Activated naive CD8-positive, alpha-beta T cell treated with anti-CD3 and anti-CD28 coated beads, Interleukin-2, amount 10 ng/mL, durations not matched to agents 7 days and 5 days (primary cell): ENCODE results near the gene ERG. TPM values are rescaled to one million over a fixed set of nuclear protein-coding genes. Genes with fewer than 3 reads are reported as not detected.

ENCODE experiments used
- ATAC-seq: fragments of 150-1000 bp; cut with Tn5 transposase; one replicate; pipeline ENCODE4 v1.10.0; 2021; ENCODE audit warnings: low read depth, moderate library complexity
- POLR2A ChIA-PET: fragments of 350-600 bp; sonication (Branson Sonifier 250); formaldehyde crosslinking; loops from one replicate; lab custom pipeline; 2021; ENCODE audit warnings: antibody characterized with exemption; lab: Charles Lee
- DNase-seq: peaks from one replicate; pipeline ENCODE4 v3.0.0; 2021
- H3K27ac Mint-ChIP-seq: one replicate; pipeline ENCODE4 v1.8.0; 2022; ENCODE audit warnings: mild to moderate bottlenecking, mixed read lengths
- H3K27me3 Mint-ChIP-seq: one replicate; pipeline ENCODE4 v1.8.0; 2022; ENCODE audit warnings: mild to moderate bottlenecking, moderate library complexity, mixed read lengths
- H3K36me3 Mint-ChIP-seq: one replicate; pipeline ENCODE4 v1.8.0; 2021; ENCODE audit warnings: mild to moderate bottlenecking, mixed read lengths
- H3K4me1 Mint-ChIP-seq: one replicate; pipeline ENCODE4 v1.8.0; 2021; ENCODE audit warnings: mixed read lengths
- H3K4me3 Mint-ChIP-seq: one replicate; pipeline ENCODE4 v1.8.0; 2022; ENCODE audit warnings: mild to moderate bottlenecking, moderate library complexity, mixed read lengths
- H3K9me3 Mint-ChIP-seq: one replicate; pipeline ENCODE4 v1.8.0; 2021; ENCODE audit warnings: mixed read lengths
- total RNA-seq, 2 experiments: library from RNA; stranded (reverse); gene quantifications; one replicate each; pipeline ENCODE4 v1.2.3, GENCODE V29; 2021

The ERG gene
- total RNA-seq, 2 experiments from 2014 or later, result not detected

GRCh38 chr21:38358666-38359065 is 139.6 kb downstream of the ERG start:
- Mint-ChIP-seq H3K36me3 (no peaks in the 10 kb centered on the region), H3K4me3 (no peak overlapping the region), H3K27ac (no peak overlapping the region), H3K9me3 (no peaks in the 10 kb centered on the region), H3K4me1 (no peaks in the 10 kb centered on the region), H3K27me3 (peaks cover 6% of the 10 kb centered on the region)
- DNase-seq, result no peak
- no peak for ATAC-seq
- POLR2A ChIA-PET, result no interaction called here

GRCh38 chr21:38358098-38358497 is 140.2 kb downstream of the ERG start:
- Mint-ChIP-seq H3K27me3 (peaks cover 6% of the 10 kb centered on the region), H3K36me3 (no peaks in the 10 kb centered on the region), H3K4me3 (no peak overlapping the region), H3K27ac (no peak overlapping the region), H3K4me1 (no peaks in the 10 kb centered on the region), H3K9me3 (no peaks in the 10 kb centered on the region)
- ATAC-seq, result no peak
- POLR2A ChIA-PET, result no interaction called here
- no peak for DNase-seq

- no peak overlapping the region for H3K4me3 Mint-ChIP-seq
- no peaks in the 10 kb centered on the region for H3K4me1 Mint-ChIP-seq
- H3K36me3 Mint-ChIP-seq, result no peaks in the 10 kb centered on the region
- H3K27me3 Mint-ChIP-seq, result peaks cover 6% of the 10 kb centered on the region
- H3K9me3 Mint-ChIP-seq, result no peaks in the 10 kb centered on the region
- POLR2A ChIA-PET, result no interaction called here
- no peak overlapping the region for H3K27ac Mint-ChIP-seq
- ATAC-seq (no peak), DNase-seq (no peak)
Measured at GRCh38 chr21:38356883-38357625, 141.2 kb downstream of the ERG start.

- H3K27me3 Mint-ChIP-seq, result peaks cover 6% of the 10 kb centered on the region
- H3K36me3 Mint-ChIP-seq, result no peaks in the 10 kb centered on the region
- H3K9me3 Mint-ChIP-seq, result no peaks in the 10 kb centered on the region
- no peak overlapping the region for H3K27ac Mint-ChIP-seq
- no peaks in the 10 kb centered on the region for H3K4me1 Mint-ChIP-seq
- H3K4me3 Mint-ChIP-seq, result no peak overlapping the region
- DNase-seq, result peak; percentile 80
- POLR2A ChIA-PET, result no interaction called here
- no peak for ATAC-seq
Measured at GRCh38 chr21:38355992-38356781, 142.1 kb downstream of the ERG start.

- H3K9me3 Mint-ChIP-seq, result no peaks in the 10 kb centered on the region
- H3K27me3 Mint-ChIP-seq, result peaks cover 6% of the 10 kb centered on the region
- ATAC-seq, result no peak
- H3K36me3 Mint-ChIP-seq, result no peaks in the 10 kb centered on the region
- no peak overlapping the region for H3K4me3 Mint-ChIP-seq
- POLR2A ChIA-PET, result no interaction called here
- no peak overlapping the region for H3K27ac Mint-ChIP-seq
- H3K4me1 Mint-ChIP-seq, result no peaks in the 10 kb centered on the region
- no peak for DNase-seq
Measured at GRCh38 chr21:38355353-38355752, 142.9 kb downstream of the ERG start.

GRCh38 chr21:38354746-38355145 is 143.5 kb downstream of the ERG start:
- ATAC-seq, result no peak
- no peaks in the 10 kb centered on the region for H3K36me3 Mint-ChIP-seq
- no peaks in the 10 kb centered on the region for H3K4me1 Mint-ChIP-seq
- H3K27me3 Mint-ChIP-seq, result peaks cover 6% of the 10 kb centered on the region
- H3K27ac Mint-ChIP-seq, result no peak overlapping the region
- DNase-seq, result no peak
- no peak overlapping the region for H3K4me3 Mint-ChIP-seq
- no peaks in the 10 kb centered on the region for H3K9me3 Mint-ChIP-seq
- POLR2A ChIA-PET, result no interaction called here

GRCh38 chr21:38354231-38354630 is 144.0 kb downstream of the ERG start:
- no peaks in the 10 kb centered on the region for H3K9me3 Mint-ChIP-seq
- POLR2A ChIA-PET, result no interaction called here
- ATAC-seq, result no peak
- no peak overlapping the region for H3K27ac Mint-ChIP-seq
- no peak for DNase-seq
- no peaks in the 10 kb centered on the region for H3K36me3 Mint-ChIP-seq
- H3K4me3 Mint-ChIP-seq, result no peak overlapping the region
- no peaks in the 10 kb centered on the region for H3K4me1 Mint-ChIP-seq
- H3K27me3 Mint-ChIP-seq, result peaks cover 6% of the 10 kb centered on the region

- Mint-ChIP-seq H3K27me3 (peaks cover 6% of the 10 kb centered on the region), H3K4me1 (no peaks in the 10 kb centered on the region), H3K9me3 (no peaks in the 10 kb centered on the region), H3K36me3 (no peaks in the 10 kb centered on the region), H3K27ac (no peak overlapping the region), H3K4me3 (no peak overlapping the region)
- POLR2A ChIA-PET, result no interaction called here
- ATAC-seq (no peak), DNase-seq (no peak)
Measured at GRCh38 chr21:38352536-38353219, 145.6 kb downstream of the ERG start.

GRCh38 chr21:38351961-38352521 is 146.2 kb downstream of the ERG start:
- no peaks in the 10 kb centered on the region for H3K4me1 Mint-ChIP-seq
- no peak overlapping the region for H3K4me3 Mint-ChIP-seq
- POLR2A ChIA-PET, result no interaction called here
- H3K27me3 Mint-ChIP-seq, result peaks cover 6% of the 10 kb centered on the region
- H3K9me3 Mint-ChIP-seq, result no peaks in the 10 kb centered on the region
- no peak overlapping the region for H3K27ac Mint-ChIP-seq
- DNase-seq, result no peak
- no peak for ATAC-seq
- no peaks in the 10 kb centered on the region for H3K36me3 Mint-ChIP-seq

GRCh38 chr21:38351176-38351959 is 146.9 kb downstream of the ERG start:
- Mint-ChIP-seq H3K27ac (no peak overlapping the region), H3K4me1 (no peaks in the 10 kb centered on the region), H3K27me3 (peaks cover 6% of the 10 kb centered on the region), H3K9me3 (no peaks in the 10 kb centered on the region), H3K36me3 (no peaks in the 10 kb centered on the region), H3K4me3 (no peak overlapping the region)
- POLR2A ChIA-PET, result no interaction called here
- no peak for DNase-seq
- ATAC-seq, result no peak

- Mint-ChIP-seq H3K27ac (no peak overlapping the region), H3K4me3 (no peak overlapping the region), H3K27me3 (peaks cover 6% of the 10 kb centered on the region), H3K36me3 (no peaks in the 10 kb centered on the region), H3K9me3 (no peaks in the 10 kb centered on the region), H3K4me1 (no peaks in the 10 kb centered on the region)
- POLR2A ChIA-PET, result no interaction called here
- no peak for DNase-seq
- no peak for ATAC-seq
Measured at GRCh38 chr21:38350684-38351083, 147.6 kb downstream of the ERG start.

- H3K9me3 Mint-ChIP-seq, result no peaks in the 10 kb centered on the region
- POLR2A ChIA-PET, result no interaction called here
- H3K27me3 Mint-ChIP-seq, result peaks cover 6% of the 10 kb centered on the region
- no peaks in the 10 kb centered on the region for H3K4me1 Mint-ChIP-seq
- ATAC-seq (no peak), DNase-seq (no peak)
- no peak overlapping the region for H3K27ac Mint-ChIP-seq
- H3K36me3 Mint-ChIP-seq, result no peaks in the 10 kb centered on the region
- H3K4me3 Mint-ChIP-seq, result no peak overlapping the region
Measured at GRCh38 chr21:38349977-38350376, 148.3 kb downstream of the ERG start.
